HG02678 (cell line): ENCODE results near the gene SLC25A21.
"Not testable (repeated sequence)": the region's sequence is repeated elsewhere in the genome, so short reads cannot be mapped to it uniquely, and the experiment has no call there.

Experiments used
- ATAC-seq: cut with Tn5 transposase; IDR thresholded peaks from one replicate; pipeline ENCODE4 v1.9.1; 2021; ENCODE audit warnings: mild to moderate bottlenecking, moderate library complexity; ENCODE audit not compliant: unreplicated experiment

The SLC25A21 gene

GRCh38 chr14:36738269-36738668, 434.1 kb downstream of the SLC25A21 start:
- ATAC-seq: no peak

GRCh38 chr14:36726128-36726527, 446.3 kb downstream of the SLC25A21 start:
- ATAC-seq: no peak

- ATAC-seq: no peak
Observed at GRCh38 chr14:36724162-36724561, 448.2 kb downstream of the SLC25A21 start.

- ATAC-seq: no peak
Observed at GRCh38 chr14:36723530-36723929, 448.9 kb downstream of the SLC25A21 start.

DNA sequence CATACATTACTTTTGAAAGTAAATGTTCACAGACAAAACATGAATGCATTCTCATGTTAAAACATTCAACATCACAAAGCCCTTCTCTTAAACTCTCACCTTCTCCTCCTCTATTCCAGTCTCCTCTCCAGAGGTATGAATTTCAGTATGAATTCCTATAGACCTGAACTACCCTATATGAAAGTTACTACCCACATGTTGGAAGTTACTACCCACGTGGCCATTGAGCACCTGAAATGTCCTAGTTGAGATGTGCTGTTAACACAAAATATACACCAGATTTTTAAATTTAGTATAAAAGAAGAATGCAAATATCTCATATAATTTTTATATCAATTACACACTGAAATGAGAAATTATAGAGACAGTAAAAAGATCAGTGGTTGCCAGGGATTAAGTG, 450.5 kb downstream of the SLC25A21 start:
- ATAC-seq: no peak

DNA sequence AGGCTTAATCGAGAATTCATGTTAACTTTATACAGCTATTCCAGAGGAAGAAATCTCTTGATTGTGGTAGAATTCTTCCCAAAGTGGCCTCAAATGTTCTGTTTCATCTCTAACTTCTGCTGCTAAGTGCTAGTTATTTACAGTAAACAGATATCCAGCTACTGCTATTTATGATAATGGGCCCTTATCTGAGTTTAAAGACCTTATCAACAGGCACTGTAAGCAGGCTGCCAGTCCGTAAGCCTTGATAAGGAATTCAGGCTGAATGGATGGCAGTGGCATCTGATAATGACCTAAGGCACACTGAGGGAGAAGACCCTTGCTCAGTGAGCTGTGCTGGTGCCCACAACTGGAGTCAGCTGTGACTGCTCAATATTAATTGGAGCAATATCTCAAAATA, 451.7 kb downstream of the SLC25A21 start:
- ATAC-seq: no peak

DNA sequence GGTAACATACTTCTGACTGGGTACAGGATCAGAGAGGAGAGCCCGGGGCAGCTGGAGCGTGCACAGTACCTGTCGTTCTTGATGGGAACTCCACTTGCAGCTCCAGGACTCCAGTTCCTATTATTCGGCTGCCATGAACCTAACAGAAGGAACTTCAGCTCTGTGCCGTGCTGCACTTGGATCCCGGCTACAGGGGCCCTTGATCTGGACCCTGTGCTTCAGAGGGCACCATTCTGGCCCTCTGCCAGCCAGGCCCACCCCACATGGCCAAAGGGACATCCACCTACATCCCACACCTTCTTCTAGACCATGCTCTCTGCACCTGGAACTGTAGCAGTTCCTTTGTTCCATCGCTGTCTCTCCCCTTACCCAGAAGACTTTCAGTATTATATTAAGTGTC, 452.6 kb downstream of the SLC25A21 start:
- no peak for ATAC-seq

GRCh38 chr14:36718216-36718615, 454.2 kb downstream of the SLC25A21 start:
- ATAC-seq: no peak

DNA sequence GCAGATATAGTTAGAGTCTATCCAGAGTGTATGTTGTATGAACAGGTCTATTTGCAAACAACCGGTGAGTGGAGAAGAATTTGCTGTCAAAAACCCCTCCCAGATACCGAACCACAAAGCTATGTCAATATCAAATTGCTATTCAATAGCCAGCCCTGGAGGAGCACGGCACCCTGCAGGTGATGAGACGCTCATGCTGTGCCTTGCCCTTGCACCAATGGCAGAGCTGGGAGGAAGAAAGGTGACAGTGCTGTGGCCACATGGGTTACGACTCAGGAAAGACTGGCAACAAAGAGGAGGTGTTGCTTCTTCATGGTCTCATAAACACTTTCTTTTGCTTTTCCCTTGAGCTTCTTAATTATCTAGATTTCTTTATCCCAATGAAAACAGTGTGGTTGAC, 455.0 kb downstream of the SLC25A21 start:
- no peak for ATAC-seq

GRCh38 chr14:36716614-36717184, 455.7 kb downstream of the SLC25A21 start:
- no peak for ATAC-seq

- ATAC-seq: no peak
Observed at GRCh38 chr14:36713960-36714703, 458.3 kb downstream of the SLC25A21 start.

DNA sequence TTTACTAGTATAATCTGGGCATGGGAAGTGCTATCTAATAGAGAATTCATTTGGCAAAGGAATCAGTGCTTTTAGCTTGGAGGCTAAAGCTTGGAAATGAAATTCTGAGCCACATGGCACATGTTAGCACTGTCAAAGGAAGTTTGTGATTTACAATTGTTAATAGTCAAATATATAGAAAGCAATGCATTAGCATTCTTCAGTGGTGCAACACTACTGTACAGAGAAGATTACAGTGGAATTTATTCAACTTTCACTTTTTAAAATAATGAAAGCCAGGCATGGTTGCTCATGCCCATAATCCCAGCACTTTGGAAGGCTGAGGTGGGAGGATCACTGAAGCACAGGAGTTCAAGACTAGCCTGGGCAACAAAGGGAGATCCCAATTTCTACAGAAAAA, 464.8 kb downstream of the SLC25A21 start:
- no peak for ATAC-seq

GRCh38 chr14:36702474-36702873, 469.9 kb downstream of the SLC25A21 start:
- no peak for ATAC-seq

DNA sequence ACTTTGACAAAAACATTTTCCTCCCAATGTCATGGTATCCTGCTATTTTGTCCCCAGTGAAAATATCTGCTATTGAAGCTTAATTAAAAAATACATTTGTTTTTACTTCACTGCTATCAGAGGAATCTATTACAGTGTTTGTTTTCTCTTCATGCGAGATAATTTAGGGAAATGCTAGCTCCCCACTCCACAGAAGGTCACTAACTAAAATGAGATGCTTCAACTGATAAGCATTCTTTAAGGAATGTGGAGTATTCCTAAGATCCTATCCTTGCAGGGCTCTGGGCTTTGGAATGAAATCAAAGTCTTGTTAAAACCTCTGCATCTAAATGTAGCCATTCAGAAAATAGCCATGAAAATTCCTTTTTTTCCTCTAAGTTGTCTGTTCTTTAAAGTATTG, 471.3 kb downstream of the SLC25A21 start:
- no peak for ATAC-seq

- ATAC-seq: no peak
Observed at GRCh38 chr14:36700651-36701050, 471.8 kb downstream of the SLC25A21 start.

DNA sequence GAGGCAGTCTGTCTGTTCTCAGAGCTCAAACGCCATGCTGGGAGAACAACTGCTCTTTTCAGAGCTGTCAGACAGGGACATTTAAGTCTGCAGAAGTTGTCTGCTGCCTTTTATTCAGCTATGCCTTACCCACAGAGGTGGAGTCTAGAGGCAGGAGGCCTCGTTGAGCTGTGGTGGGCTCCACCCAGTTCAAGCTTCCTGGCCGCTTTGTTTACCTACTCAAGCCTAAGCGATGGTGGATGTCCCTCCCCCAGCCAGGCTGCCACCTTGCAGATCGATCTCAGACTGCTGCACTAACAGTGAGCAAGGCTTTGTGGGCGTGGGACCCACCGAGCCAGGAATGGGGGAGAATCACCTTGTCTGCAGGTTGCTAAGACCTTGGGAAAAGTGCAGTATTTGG, 473.0 kb downstream of the SLC25A21 start:
- ATAC-seq: not testable (repeated sequence)

DNA sequence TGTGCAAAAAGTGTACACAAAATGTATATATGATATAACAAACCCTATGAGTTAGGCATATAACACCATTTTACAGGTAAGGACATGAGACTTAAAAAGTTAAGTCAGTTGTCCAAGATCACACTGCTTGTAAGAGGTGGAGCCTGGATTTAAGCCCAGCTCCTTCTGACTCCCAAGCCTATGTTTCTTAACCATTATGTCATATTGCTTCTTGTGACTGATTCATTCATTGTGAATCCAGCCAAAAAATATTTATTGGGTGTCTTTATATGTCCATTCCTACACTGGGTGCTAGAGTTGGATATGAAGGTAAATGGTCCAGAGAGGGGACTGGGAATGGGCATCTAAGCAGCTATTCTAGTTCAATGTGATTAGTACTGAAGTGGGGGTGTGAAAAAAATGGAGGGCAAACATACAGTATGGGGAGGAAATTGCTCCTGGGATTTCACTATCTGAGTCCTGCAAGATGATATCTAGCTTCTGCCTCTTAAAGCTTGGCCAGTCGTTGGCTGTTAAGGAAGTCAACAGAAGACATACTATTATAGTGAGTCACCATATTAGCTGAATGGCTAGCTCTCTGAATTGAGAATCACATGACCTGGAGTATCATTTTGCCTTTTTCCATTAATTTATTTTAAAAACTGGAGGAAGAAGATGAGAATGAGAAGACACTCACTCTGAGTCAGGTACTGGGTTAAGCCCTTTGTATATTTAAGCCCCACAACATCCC, 481.9 kb downstream of the SLC25A21 start:
- ATAC-seq: no peak

DNA sequence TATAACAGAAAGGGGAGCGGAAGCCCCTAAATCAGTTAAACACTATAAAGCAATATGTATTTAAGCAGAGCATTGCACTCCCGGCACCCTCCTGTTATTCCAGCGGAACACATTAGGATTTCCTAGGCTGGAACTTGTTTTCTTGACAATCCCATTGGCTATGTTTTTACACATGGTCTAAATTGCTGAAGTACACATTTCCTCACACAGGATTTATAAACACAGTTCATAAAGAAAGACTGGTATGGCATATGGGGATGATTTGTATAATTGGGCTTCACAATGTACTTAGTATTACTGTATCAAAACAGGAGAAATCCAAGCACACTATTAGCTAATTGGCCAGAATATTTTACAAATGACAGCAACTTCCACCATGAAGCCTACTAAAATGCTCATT, 487.5 kb downstream of the SLC25A21 start:
- ATAC-seq: no peak

DNA sequence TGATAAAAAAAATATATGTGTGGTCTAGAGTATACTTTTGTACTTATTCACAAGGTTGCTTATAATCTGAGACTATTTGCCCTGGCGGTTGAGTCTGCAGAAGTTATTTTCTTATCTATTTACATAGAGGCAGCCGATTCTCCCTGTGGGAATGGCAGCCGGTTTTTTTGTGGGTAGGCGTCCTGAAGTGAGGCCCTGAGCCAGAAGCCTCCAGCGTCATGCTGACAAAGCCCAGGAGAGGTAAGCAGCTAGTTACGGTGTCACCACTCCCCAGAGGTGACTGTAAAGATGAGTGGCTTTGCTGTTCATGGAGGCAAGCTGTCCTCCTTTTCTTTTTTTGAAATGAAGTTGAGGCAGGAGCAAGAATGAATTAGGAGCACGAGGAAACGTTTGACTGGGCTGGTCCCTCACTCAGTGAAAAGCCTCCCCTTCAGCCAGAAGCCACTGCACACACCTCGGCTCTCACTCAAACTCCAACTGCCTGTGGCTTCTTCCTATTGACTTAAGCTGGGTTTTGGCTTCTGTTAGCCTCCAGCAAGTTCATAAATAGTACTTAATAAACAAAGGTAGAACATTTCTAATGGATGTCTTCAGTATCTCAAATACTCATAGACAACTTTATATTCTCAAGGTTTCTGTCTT, 489.2 kb downstream of the SLC25A21 start:
- ATAC-seq: no peak

DNA sequence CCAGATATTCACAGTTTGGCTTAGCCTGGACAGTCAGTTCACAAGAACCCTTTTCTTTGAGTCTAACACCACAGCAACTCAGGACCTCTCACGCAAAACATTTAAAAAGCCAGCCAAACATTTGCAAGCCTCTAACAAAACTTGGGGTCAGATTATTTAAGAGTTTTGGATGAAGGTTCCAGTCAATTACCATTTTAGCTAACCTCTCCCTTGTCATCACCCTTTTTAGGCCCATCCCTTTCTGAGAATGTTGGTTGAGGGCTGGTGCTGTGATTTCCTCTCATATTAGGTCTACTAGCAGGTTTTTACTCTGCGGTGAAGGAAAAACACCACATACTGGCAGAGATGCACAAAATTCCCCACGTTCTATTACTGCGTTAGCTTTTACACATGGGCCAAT, 490.1 kb downstream of the SLC25A21 start:
- ATAC-seq: no peak

DNA sequence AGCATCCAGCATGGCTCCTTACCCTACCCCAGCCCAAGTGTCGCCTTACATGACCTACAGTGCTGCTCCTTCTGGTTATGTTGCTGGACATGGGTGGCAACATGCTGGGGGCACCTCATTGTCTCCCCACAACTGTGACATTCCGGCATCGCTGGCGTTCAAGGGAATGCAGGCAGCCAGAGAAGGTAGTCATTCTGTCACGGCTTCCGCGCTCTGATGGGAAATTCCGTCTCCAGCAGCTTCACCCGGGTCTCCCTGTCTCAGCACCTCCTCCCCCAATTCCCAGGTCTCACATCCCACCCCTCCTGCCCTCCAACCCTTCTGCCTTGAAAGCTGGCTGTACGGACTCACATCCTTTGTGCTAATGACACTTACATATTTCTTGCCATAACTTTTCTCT, 496.2 kb downstream of the SLC25A21 start:
- ATAC-seq: no peak

DNA sequence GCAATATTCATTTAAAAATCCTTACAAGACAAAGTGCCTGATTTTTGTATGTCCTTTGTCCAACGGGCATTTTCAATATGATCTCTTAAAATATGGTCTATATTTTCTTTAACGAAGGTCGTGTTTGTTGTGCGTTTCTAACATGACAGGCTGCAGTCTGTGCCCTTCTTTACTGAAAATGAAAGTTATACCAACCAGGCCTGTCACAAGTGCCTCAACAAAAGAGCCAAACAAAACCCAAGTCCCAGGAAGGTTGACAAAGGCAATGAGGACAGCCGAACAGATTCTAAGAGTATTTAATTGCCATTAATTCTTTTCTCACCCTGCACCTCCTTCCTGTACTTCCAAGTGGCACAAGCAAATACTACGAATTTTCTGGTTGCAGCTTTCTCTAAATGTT, 496.8 kb downstream of the SLC25A21 start:
- ATAC-seq: no peak
